H1 (cell line): ENCODE data around the gene PTPRG. TPM values are rescaled to one million over a fixed set of nuclear protein-coding genes. Genes with fewer than 3 reads are reported as not detected.

Source experiments
- CTCF ChIA-PET: fragments of 300-600 bp; sonication (Branson Sonifier 250); formaldehyde crosslinking; loops from one replicate; lab custom pipeline; 2021; ENCODE audit not compliant: partially characterized antibody; lab: Charles Lee
- POLR2A ChIA-PET: fragments of 300-600 bp; sonication (Branson Sonifier 250); formaldehyde crosslinking; loops from one replicate; lab custom pipeline; 2021; ENCODE audit warnings: inconsistent platforms; ENCODE audit not compliant: partially characterized antibody; lab: Charles Lee
- DNase-seq, 2 experiments: peaks; one replicate each; pipeline versions ENCODE4 v3.0.0 to v3.0.0-alpha.2; 2010 to 2022; ENCODE audit warnings: low spot score in 2 of 2, low read depth in 1 of 2, mixed read lengths in 1 of 2
- FAIRE-seq: peaks from 2 replicates; lab custom pipeline; 2011; peaks lifted over from hg19 to GRCh38; lab: Jason Lieb, UNC
- H2AFZ ChIP-seq: 2 replicates; pipeline ENCODE4 v1.8.1; 2012; ENCODE audit warnings: low read length, inconsistent platforms
- H2AK5ac ChIP-seq: 2 replicates; pipeline ENCODE4 v1.6.1; 2013; ENCODE audit warnings: low read depth, low read length
- H2BK120ac ChIP-seq: replicated peaks from 2 replicates; pipeline ENCODE3; 2013; ENCODE audit warnings: low read depth, low read length, inconsistent platforms
- H2BK12ac ChIP-seq: 2 replicates; pipeline ENCODE4 v1.6.1; 2013; ENCODE audit warnings: low read depth, low read length
- H2BK15ac ChIP-seq: 2 replicates; pipeline ENCODE4 v1.6.1; 2013; ENCODE audit warnings: low read length
- H2BK20ac ChIP-seq: 2 replicates; pipeline ENCODE4 v1.6.1; 2013; ENCODE audit warnings: low read length
- H2BK5ac ChIP-seq: 2 replicates; pipeline ENCODE4 v1.6.1; 2013; ENCODE audit warnings: low read depth, low read length
- H3K14ac ChIP-seq: 2 replicates; pipeline ENCODE4 v1.6.1; 2013; ENCODE audit warnings: inconsistent platforms; ENCODE audit not compliant: insufficient read length
- H3K18ac ChIP-seq: 2 replicates; pipeline ENCODE4 v1.6.1; 2013; ENCODE audit warnings: low read length; ENCODE audit errors: extremely low read depth
- H3K23ac ChIP-seq: 2 replicates; pipeline ENCODE4 v1.6.1; 2013; ENCODE audit warnings: inconsistent platforms; ENCODE audit not compliant: insufficient read length
- H3K23me2 ChIP-seq: 2 replicates; pipeline ENCODE4 v1.6.1; 2013; ENCODE audit warnings: low read depth, low read length
- H3K27ac ChIP-seq: 2 replicates; pipeline ENCODE4 v1.6.1; 2011; ENCODE audit warnings: low read depth, low read length, inconsistent platforms
- H3K27me3 ChIP-seq, 4 experiments: replicated peaks in 1 of 4; 1 replicate in 1 of 4; 2 replicates in 3 of 4; pipeline versions ENCODE4 v1.6.1 to v1.8.1; 2011 to 2013; ENCODE audit warnings: low read length in 3 of 4, mild to moderate bottlenecking in 3 of 4, inconsistent platforms in 2 of 4, mixed read lengths in 2 of 4, moderate library complexity in 1 of 4; ENCODE audit not compliant: control insufficient read depth in 3 of 4, insufficient read depth in 3 of 4; ENCODE audit errors: extremely low read depth in 1 of 4
- H3K36me3 ChIP-seq, 4 experiments: 2 replicates each; pipeline versions ENCODE4 v1.6.1 to v1.8.1; 2011 to 2013; ENCODE audit warnings: mild to moderate bottlenecking in 4 of 4, low read length in 3 of 4, moderate library complexity in 2 of 4, control low read depth in 1 of 4, inconsistent platforms in 1 of 4; ENCODE audit not compliant: insufficient read depth in 4 of 4, control insufficient read depth in 2 of 4
- H3K4ac ChIP-seq: replicated peaks from 2 replicates; pipeline ENCODE3; 2013; ENCODE audit warnings: low read length, low read depth, mixed read lengths, inconsistent platforms; ENCODE audit not compliant: insufficient read length
- H3K4me1 ChIP-seq, 4 experiments: replicated peaks in 1 of 4; 1 replicate in 1 of 4; 2 replicates in 3 of 4; pipeline versions ENCODE4 v1.6.1 to v1.8.1; 2011 to 2013; ENCODE audit warnings: low read length in 3 of 4, inconsistent platforms in 2 of 4, mixed read lengths in 1 of 4; ENCODE audit not compliant: insufficient read depth in 4 of 4, control insufficient read depth in 3 of 4
- H3K4me2 ChIP-seq, 2 experiments: 2 replicates each; pipeline versions ENCODE4 v1.6.1 to v1.8.1; 2011 to 2013; ENCODE audit warnings: low read depth in 2 of 2, low read length in 2 of 2, control low read depth in 1 of 2, inconsistent platforms in 1 of 2, mild to moderate bottlenecking in 1 of 2; ENCODE audit not compliant: insufficient read depth in 1 of 2
- H3K4me3 ChIP-seq, 4 experiments: fragments of 200-600, 300-600 bp in 1 of 4; sonication (generic), shearing (Covaris generic), sonication (Bioruptor Twin) in 1 of 4; 2 replicates each; pipeline versions ENCODE4 v1.5.1 to v1.8.1; 2011 to 2016; ENCODE audit warnings: low read length in 4 of 4, low read depth in 3 of 4, control low read depth in 2 of 4, inconsistent platforms in 2 of 4, mild to moderate bottlenecking in 2 of 4, mixed read lengths in 1 of 4, moderate library complexity in 1 of 4; ENCODE audit not compliant: insufficient read depth in 2 of 4; ENCODE audit errors: extremely low read depth in 1 of 4
- H3K56ac ChIP-seq: replicated peaks from 2 replicates; pipeline ENCODE3; 2013; ENCODE audit warnings: low read depth, mild to moderate bottlenecking, mixed read lengths, low read length, inconsistent platforms; ENCODE audit not compliant: insufficient read length
- H3K79me1 ChIP-seq: 2 replicates; pipeline ENCODE4 v1.6.1; 2013; ENCODE audit warnings: low read depth, low read length, control low read depth
- H3K79me2 ChIP-seq, 2 experiments: 2 replicates each; pipeline versions ENCODE4 v1.6.1 to v1.8.1; 2012 to 2013; ENCODE audit warnings: low read length in 2 of 2, mild to moderate bottlenecking in 2 of 2, inconsistent platforms in 1 of 2; ENCODE audit not compliant: insufficient read depth in 2 of 2, control insufficient read depth in 1 of 2
- H3K9ac ChIP-seq, 4 experiments: replicated peaks in 1 of 4; 1 replicate in 1 of 4; 2 replicates in 3 of 4; pipeline versions ENCODE4 v1.6.1 to v1.8.1; 2011 to 2013; ENCODE audit warnings: low read depth in 3 of 4, low read length in 3 of 4, control low read depth in 2 of 4, mild to moderate bottlenecking in 2 of 4, moderate library complexity in 2 of 4, inconsistent platforms in 1 of 4; ENCODE audit errors: extremely low read depth in 1 of 4
- H3K9me3 ChIP-seq, 2 experiments: 2 replicates each; pipeline versions ENCODE4 v1.6.1 to v1.8.1; 2012 to 2013; ENCODE audit warnings: mild to moderate bottlenecking in 2 of 2, moderate library complexity in 2 of 2, control low read depth in 1 of 2, inconsistent platforms in 1 of 2, low read depth in 1 of 2, low read length in 1 of 2, mixed read lengths in 1 of 2; ENCODE audit not compliant: insufficient read depth in 2 of 2
- H4K20me1 ChIP-seq, 2 experiments: replicated peaks in 1 of 2; 2 replicates each; pipeline versions ENCODE3 to v1.8.1; 2011 to 2013; ENCODE audit warnings: inconsistent platforms in 2 of 2, low read length in 2 of 2, mild to moderate bottlenecking in 1 of 2; ENCODE audit not compliant: insufficient read depth in 2 of 2, control insufficient read depth in 1 of 2
- H4K5ac ChIP-seq: 2 replicates; pipeline ENCODE4 v1.6.1; 2013; ENCODE audit warnings: low read length, low read depth, mixed read lengths, inconsistent platforms; ENCODE audit not compliant: insufficient read length
- H4K8ac ChIP-seq: 2 replicates; pipeline ENCODE4 v1.8.0; 2013; ENCODE audit warnings: mild to moderate bottlenecking, moderate library complexity, low read length, inconsistent platforms; ENCODE audit not compliant: insufficient read depth; ENCODE audit errors: extremely low read depth
- H4K91ac ChIP-seq: replicated peaks from 2 replicates; pipeline ENCODE3; 2013; ENCODE audit warnings: low read length, mixed read lengths, inconsistent platforms; ENCODE audit not compliant: insufficient read length
- ASH2L ChIP-seq: fragments of 200-600, 300-600 bp; sonication (generic); IDR thresholded peaks from one replicate; pipeline ENCODE4 v1.7.1; 2017; ENCODE audit warnings: low read length
- JUN ChIP-seq: IDR thresholded peaks from 2 replicates; pipeline ENCODE4 v1.6.1; 2011; ENCODE audit warnings: low read depth, mild to moderate bottlenecking, improper control_type of control experiment, low read length
- NANOG ChIP-seq: IDR thresholded peaks from 2 replicates; pipeline ENCODE4 v1.6.1; 2011; ENCODE audit warnings: low read length, low read depth, mild to moderate bottlenecking, inconsistent platforms; ENCODE audit not compliant: insufficient read depth, poor library complexity, severe bottlenecking
- RAD21 ChIP-seq, 2 experiments: IDR thresholded peaks in 1 of 2; conservative IDR thresholded peaks in 1 of 2; 2 replicates each; pipeline ENCODE4 v1.6.1; 2011; ENCODE audit warnings: low read depth in 2 of 2, low read length in 2 of 2, improper control_type of control experiment in 1 of 2, inconsistent platforms in 1 of 2, mild to moderate bottlenecking in 1 of 2, moderate library complexity in 1 of 2
- RFX5 ChIP-seq: IDR thresholded peaks from 2 replicates; pipeline ENCODE4 v1.6.1; 2011; ENCODE audit warnings: low read depth, low read length, improper control_type of control experiment, borderline replicate concordance
- SP4 ChIP-seq: IDR thresholded peaks from 2 replicates; pipeline ENCODE4 v1.6.1; 2012; ENCODE audit warnings: low read length, inconsistent platforms
- whole genome bisulfite sequencing, 2 experiments: shearing (Covaris generic) in 1 of 2; methylation state at CpG; one replicate each; pipeline versions ENCODE4 v1.1.6 to v1.1.7; 2013 to 2015; ENCODE audit warnings: low lambda C conversion rate in 2 of 2, mixed read lengths in 2 of 2, inconsistent platforms in 1 of 2, low coverage in 1 of 2, missing lambda C conversion rate in 1 of 2; ENCODE audit not compliant: insufficient replicate concordance in 2 of 2, insufficient coverage in 1 of 2, insufficient read length in 1 of 2; ENCODE audit errors: extremely low coverage in 1 of 2, missing lambda C conversion rate in 1 of 2; 5-methylcytosine and 5-hydroxymethylcytosine counted together
- polyA plus RNA-seq, 7 experiments: library from polyadenylated mRNA; depleted of rRNA in 3 of 7; stranded (reverse) in 5 of 7; unstranded in 2 of 7; fragments of >200 nt in 5 of 7; fragments of 200-250 nt in 2 of 7; gene quantifications; 1 replicate in 5 of 7; 2 replicates in 1 of 7; 4 replicates in 1 of 7; pipeline versions ENCODE4 v1.2.1 to v1.2.3, GENCODE V29; 2011 to 2013; ENCODE audit warnings: missing spikeins in 2 of 7, mixed read lengths in 2 of 7
- total RNA-seq: library from RNA; stranded (reverse); fragmentation: NEBNext Ultra II Directional; extraction: Animal tissue kit (Norgen Biotek cat#: 25700); gene quantifications from 2 replicates; pipeline ENCODE4 v1.2.1, GENCODE V29; 2021

PTPRG gene
- total and polyA plus RNA-seq, 2 of the 8 experiments (the other 6 are each of a cell fraction or from before 2014, with no cell fraction given): 23.3 to 96.2 TPM

GRCh38 chr3:61861410-61861809 lies 300.0 kb downstream of the PTPRG start:
- H3K79me1 ChIP-seq: peaks cover 6% of the 10 kb centered on the region; the same call in 1 of the 2 replicates
- H2BK5ac ChIP-seq: no peak overlapping the region
- H2BK12ac ChIP-seq: no peak overlapping the region
- POLR2A ChIA-PET: no interaction called here
- no peaks in the 10 kb centered on the region for H3K27me3 ChIP-seq
- peaks cover 0 to 15% (median 2%) of the 10 kb centered on the region in 4 experiments; a peak in 5 of 7 replicates for H3K4me1 ChIP-seq
- no peaks in the 10 kb centered on the region; a peak in 1 of 4 replicates for H3K9me3 ChIP-seq
- no peak overlapping the region for H2BK20ac ChIP-seq
- DNase-seq (no peak), FAIRE-seq (no peak)
- H3K36me3 ChIP-seq: no peaks in the 10 kb centered on the region
- H3K9ac ChIP-seq: no peak overlapping the region
- H4K20me1 ChIP-seq: peaks cover 2 to 13% of the 10 kb centered on the region in 2 experiments
- WGBS, 2 experiments: 86% methylated on average over 1 of the region's 1 CpG; no CpG with 5 or more reads in 1 of the 2 experiments
- no peak overlapping the region for H3K4ac ChIP-seq
- no peak overlapping the region for H4K8ac ChIP-seq
- H4K5ac ChIP-seq: no peak overlapping the region
- H3K56ac ChIP-seq: no peak overlapping the region
- CTCF ChIA-PET: interaction anchor here (0.5 to 2.5 kb wide), 4 partner anchors 15 to 297 kb away, joined by 3 to 8 read pairs (median 3); no protein-coding TSS in a partner anchor
- H3K18ac ChIP-seq: no peak overlapping the region
- H2BK120ac ChIP-seq: no peak overlapping the region
- no peak overlapping the region for H3K14ac ChIP-seq
- H2BK15ac ChIP-seq: no peak overlapping the region
- no peak overlapping the region for H3K27ac ChIP-seq
- no peak overlapping the region for H3K23ac ChIP-seq
- H3K4me2 ChIP-seq: peak overlapping the region in 1 of 2 experiments; percentile 16; a peak in 1 of 4 replicates
- H4K91ac ChIP-seq: no peak overlapping the region
- 0 out of 8 replicates have a peak overlapping the region, but pooled peaks of 1 of the 4 experiments have one; percentile 16 for H3K4me3 ChIP-seq
- no peak overlapping the region for H2AK5ac ChIP-seq
- H3K23me2 ChIP-seq: no peaks in the 10 kb centered on the region
- no peak overlapping the region for H2AFZ ChIP-seq
- TF ChIP-seq SP4 (no peak), RAD21 (IDR thresholded peaks at IDR 0.05 in 1 of 2, conservative IDR thresholded peaks at IDR 0.05 in 1 of 2; ENCODE audit: low read depth in 2 of 2, low read length in 2 of 2) (no peak), NANOG (no peak), ASH2L (no peak), JUN (no peak), RFX5 (no peak)
- H3K79me2 ChIP-seq: peaks cover 0 to 90% of the 10 kb centered on the region in 2 experiments; a peak in 3 of 4 replicates
